Left renal pelvis (tissue), 4 donors: ENCODE results near the gene IL17REL. TPM values are rescaled to one million over a fixed set of nuclear protein-coding genes. Genes with fewer than 3 reads are reported as not detected.

Source experiments
- DNase-seq, 4 donors: peaks; one replicate each; pipeline ENCODE4 v3.0.0-alpha.2; 2013; ENCODE audit warnings: low read depth in 4 of 4, low spot score in 3 of 4
- polyA plus RNA-seq, 4 donors: library from polyadenylated mRNA; unstranded; fragments of 120-200 nt; gene quantifications; one replicate each; pipeline ENCODE4 v1.2.1, GENCODE V29; 2013; ENCODE audit not compliant: insufficient read length in 4 of 4

The IL17REL gene
- polyA plus RNA-seq, 4 donors, result 0.04 to 0.07 (median 0.05) TPM; not detected in 1

DNA sequence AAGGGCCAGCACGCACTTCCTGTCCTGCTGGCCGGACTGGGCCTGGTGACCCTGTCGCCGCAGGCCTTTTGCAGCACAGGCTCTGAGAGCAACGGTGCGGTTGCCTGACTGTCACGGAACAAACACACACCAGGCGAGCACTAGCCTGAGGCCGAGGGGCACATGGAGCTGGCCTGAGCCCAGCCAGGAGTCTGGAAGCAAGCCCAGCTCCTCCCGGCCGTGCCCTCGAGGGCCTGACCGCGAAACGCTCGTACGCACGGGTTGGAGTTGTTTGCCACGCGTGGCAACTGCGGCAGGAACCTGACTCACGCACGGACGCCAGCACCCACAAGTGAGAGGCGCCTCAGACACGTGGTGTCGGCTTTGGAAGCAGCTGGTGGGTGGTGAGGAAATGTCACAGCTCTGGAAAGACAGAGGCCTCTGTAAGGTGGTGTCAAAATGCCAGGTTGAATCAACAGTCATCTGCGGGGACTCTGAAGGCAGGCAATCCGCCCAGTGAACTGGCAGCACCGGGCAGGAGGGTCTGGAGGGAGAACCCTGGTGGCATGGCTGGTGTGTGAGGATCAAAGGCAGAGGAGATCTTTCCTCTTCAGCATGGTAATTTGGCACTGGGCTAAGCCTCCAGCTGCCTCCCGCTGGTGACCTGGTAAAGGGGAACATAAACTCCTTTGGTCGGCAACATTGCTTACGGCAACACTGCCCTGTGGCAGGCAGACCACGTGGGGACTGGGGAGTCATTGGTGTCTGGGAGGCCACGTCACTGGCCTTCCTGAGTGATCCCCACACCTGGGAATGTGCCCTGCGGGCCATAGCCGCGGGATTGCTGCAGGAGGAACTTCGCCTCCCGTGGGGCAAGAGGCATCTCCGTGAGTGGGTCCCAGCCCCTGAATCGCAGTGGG is 15.3 kb upstream of the IL17REL start:
- DNase-seq, result no peak

DNA sequence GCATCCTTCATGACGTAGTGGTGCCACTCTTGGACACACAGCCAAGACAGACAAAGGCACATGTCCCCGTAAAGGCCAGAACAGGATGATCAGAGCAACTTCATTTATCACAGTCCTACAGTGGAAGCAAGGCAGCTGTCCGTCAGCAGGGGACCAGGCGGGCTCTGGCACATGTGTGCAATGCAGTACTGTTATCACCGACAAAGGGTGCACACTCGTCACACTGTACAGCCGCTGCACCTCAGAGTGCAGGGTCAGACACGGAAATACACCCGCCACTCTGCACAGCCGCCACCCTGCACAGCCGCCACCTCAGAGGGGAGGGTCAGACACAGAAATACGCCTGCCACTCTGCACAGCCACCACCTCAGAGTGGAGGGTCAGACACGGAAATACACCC is 13.4 kb upstream of the IL17REL start:
- DNase-seq, result no peak

DNA sequence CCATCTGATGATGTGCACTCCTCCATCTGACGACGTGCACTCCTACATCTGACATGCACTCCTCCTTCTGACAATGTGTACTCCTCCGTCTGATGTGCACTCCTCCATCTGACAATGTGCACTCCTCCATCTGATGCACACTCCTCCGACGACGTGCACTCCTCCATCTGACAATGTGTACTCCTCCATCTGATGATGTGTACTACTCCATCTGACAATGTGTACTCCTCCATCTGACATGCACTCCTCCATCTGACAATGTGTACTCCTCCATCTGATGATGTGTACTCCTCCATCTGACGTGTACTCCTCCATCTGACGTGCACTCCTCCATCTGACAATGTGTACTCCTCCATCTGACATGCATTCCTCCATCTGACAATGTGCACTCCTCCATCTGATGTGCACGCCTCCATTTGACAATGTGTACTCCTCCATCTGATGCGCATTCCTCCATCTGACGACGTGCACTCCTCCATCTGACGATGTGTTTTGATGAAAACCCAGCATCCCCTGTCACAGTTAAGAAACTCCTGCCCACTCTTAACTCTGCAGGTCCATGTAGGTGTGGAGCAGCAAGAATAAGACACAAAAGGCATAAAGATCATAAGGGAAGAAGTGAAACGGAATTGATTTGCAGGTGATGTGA is 9.7 kb upstream of the IL17REL start:
- no peak for DNase-seq

DNA sequence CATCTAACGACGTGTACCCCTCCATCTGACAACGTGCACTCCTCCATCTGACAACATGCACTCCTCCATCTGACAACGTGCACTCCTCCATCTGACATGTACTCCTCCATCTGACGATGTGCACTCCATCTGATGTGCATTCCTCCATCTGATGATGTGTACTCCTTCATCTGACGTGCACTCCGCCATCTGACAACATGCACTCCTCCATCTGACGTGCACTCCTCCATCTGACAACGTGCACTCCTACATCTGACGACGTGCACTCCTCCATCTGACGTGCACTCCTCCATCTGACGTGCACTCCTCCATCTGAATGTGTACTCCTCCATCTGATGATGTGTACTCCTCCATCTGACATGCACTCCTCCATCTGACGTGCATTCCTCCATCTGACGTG is 8.0 kb upstream of the IL17REL start:
- DNase-seq, result no peak

DNA sequence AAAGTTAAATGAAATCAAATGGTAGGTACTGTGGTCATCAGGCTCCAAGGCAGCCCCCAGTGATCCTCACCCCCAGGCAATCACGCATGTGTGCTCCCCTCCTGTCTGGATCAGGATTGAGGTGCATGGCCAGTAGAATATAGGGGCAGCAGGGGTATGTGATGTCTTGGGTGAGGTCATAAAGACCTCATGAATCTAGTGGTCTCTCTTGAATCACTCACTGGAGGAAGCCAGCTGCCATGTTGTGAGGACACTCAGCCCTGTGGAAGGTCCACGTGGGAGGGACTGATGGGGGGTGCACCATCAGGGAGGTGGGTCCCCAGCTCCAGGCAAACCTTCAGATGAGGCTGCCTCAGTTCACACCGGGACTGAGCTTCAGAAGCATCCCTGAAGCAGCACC is 6.8 kb upstream of the IL17REL start:
- no peak for DNase-seq

DNA sequence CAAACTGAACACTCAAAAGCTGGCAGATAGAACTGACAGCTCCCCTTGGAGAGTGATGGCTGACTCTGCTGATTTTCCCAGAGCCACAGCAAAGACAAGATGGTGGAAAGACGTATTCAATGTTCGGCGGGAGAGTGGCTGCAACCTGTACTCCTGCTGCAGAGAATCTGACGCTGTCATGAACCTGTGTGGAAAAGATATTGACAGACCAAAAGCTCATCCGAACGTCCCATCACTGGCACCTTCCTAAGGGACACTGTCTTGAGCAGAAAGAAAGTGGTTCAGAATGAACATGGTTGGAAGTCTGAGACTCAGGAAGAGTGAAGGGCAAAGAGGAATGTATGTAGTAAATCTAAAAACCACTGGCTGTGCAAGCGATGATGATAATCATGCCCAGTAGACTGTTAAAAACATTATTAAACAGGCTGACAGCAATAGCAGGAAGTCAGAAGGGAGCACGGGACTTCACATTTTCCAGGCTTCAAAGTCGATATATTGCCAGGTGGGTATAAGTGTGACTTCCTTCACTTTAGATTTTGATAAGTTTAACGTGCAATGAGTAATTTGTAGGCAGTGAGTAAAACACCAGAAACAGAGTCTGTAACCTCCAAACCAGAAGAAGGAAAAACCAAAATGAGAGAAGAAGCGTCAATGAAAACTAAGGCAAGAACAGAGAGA is 6.2 kb upstream of the IL17REL start:
- no peak for DNase-seq

DNA sequence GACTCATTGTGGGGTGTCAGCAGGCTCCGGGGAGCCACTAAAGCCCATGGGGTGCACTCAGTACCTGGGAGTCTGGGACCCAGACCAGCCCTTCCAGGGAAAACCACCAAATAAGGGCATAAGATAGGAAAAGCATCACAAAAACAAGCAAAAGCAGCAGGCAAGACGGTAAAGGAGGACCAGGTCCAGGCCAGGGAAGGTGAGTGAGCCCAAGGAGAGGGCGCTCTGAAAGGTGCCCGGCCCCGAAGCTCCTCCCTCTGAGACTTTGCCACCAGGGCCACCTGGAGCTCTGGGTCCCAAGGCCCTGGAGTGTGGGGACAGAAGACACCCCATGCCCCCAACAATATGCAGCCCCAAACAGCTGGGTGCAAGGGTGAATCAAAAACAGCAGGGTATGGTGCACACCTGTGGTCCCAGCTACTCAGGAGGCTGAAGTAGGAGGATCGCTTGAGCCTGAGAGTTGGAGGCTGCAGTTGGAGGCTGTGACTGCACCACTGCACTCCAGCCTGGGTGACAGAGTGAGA is 5.2 kb upstream of the IL17REL start:
- no peak for DNase-seq

DNA sequence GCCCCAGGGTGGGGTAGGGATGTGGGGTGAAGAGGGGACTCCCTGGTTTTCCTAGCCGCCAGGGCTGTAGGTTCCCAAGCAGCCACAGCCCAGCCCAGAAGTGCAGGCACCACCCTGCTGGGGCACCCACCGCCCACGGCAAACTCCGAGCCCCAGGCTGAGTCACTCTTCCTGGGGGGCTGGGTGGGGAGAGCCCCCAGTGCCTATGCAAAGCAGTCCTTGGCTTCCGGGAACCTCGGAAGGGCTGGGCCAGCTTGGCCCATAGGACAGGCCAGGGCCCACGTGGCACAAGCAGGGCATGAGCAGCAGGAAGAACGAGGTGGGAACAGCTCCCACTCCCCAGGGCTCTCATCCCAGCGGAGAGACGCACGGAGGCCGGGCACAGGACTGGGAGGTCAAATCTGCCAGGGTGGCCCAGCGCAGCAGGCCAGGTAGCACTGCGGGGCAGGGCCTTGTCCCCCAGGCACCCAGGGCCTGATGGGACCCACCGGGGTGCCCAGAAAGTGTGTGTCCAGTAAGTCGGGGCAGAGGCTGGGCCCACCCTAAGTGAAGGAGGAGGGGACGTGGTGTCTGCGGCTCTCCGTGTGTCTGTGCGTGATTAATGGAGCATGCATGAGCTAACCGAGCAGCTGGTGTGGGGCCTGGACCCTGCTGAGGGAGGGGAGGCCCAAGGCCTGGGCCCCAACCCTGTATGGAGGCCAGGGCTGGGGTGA is 4.6 kb upstream of the IL17REL start:
- no peak for DNase-seq

DNA sequence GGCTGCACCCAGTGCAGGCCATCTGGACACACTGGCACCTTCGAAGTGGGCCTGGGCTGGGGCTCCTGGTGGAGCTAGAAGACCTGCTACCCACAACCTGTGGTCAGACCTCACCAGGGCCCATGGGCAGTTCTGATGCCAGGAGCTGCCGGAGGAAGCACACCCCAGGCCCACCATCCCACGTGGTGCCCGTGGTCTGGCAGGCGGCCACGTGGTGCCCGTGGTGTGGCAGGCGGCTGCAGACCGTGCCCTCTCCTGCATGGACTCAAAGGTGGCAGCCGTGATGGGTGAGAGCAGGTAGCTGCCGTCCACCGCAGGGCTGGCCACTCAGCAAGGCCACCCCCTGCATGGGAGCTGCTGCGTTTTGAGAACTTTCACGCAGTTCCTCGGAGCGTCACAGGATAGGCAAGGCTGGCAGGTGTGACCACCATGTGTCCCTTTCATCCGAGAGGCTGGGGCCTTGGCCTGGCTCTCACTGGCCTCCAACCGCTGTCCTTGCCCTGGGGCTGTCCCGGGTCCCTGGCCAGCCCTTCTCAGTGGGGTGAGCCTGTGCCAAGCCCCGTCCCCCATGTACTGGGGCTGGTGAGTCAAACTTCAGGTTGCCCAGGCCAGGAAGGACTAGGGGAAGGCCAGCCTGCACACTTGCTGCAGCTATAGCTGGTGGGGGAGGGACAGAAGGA is 3.9 kb upstream of the IL17REL start:
- no peak for DNase-seq

DNA sequence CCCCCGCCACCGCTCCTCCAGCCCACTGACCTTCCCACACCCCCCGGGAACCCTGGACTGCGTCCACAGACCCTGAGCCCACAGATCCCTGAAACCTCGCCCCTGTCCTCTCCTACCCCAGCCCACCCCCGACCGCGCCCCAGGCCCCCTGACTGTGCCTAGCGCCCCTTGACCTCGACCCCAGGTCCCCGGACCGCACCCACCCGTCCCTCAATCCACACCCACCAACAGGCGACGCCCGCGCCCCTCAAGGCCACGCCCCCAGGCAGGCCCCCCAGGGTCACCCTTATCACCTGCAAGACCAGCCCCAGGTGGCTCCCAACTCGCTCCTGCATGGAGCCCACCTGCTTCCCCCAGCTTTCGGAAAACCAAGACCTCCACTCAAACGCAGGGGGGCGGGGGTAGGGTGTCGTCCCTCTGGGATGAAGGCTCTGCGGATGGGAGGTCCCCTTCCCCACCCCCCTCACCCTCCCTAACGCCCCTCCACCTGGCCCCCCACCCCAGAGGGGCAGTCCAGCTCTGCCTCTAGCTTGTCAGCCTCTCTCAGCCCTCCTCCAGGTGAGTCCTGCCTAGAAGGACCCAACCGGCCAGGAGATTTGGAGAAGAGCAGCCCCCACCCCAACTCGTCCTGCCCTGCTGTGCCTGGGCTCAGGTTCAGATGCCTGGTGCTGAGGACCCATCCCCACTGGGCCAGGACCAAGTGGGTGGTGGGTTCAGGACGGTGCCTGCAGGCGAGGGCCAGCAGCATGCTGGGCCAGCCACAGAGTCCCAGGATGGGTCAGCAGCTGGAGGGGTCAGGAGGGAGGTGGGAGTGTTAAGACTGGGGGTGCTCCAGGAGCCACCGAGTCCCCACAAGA is 3.1 kb upstream of the IL17REL start:
- no peak for DNase-seq

DNA sequence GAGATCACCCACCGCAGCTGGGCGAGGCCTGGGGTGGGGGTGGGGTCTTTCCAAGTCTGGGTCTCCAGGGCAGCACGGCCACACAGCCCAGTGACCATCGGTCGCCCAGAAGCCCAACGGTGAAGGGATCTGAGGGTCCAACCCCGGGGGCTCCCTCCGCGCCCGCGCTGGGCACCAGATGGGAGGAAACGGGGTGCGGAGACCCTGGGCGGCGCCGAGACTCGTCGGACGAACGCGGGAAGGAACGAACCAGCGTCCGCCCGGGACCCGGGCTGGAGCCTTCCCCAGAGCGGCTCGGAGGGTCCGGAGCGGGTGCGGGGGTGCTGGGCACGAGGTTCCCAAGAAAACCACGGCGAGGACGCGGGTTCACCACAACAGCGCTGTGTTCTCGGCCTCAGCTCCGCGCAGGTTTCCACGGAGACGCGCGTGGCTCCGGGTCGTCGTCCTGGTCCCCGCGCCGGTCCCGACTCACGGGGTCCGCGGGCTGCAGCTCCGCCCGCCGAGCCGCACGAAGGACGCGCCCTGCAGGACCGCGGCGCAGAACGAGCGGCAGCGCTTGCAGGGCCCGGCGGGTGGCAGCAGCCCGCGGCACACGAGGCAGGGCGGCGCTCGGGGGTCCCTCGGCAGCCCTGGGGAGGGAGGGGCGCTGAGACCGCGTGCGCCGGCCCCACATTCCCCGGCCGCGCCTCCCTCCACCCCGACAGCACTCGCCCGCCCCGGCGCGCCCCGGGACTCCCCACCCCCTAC is 2.3 kb upstream of the IL17REL start:
- no peak for DNase-seq

DNA sequence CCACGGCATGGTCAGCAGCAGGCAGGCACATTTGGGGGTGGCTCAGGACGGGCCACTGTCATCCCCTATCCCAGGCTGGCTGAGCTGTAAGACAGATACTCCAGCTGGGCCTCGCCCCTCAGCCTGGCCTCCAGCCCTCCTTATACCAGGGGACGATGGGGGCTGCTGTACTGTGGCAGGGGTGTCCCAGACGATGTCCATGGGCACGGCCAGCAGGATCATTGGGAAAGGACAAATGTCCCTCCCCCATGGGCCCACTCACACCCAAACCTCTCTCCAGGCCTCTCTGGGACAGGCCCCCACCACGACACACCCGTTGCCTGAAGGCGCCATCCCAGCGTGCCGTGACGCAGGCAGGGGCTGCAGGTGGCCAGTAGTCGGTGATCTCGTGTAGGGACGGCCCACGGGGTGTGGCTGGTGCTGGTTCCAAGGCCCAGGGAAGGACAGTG is 1.5 kb upstream of the IL17REL start:
- no peak for DNase-seq

DNA sequence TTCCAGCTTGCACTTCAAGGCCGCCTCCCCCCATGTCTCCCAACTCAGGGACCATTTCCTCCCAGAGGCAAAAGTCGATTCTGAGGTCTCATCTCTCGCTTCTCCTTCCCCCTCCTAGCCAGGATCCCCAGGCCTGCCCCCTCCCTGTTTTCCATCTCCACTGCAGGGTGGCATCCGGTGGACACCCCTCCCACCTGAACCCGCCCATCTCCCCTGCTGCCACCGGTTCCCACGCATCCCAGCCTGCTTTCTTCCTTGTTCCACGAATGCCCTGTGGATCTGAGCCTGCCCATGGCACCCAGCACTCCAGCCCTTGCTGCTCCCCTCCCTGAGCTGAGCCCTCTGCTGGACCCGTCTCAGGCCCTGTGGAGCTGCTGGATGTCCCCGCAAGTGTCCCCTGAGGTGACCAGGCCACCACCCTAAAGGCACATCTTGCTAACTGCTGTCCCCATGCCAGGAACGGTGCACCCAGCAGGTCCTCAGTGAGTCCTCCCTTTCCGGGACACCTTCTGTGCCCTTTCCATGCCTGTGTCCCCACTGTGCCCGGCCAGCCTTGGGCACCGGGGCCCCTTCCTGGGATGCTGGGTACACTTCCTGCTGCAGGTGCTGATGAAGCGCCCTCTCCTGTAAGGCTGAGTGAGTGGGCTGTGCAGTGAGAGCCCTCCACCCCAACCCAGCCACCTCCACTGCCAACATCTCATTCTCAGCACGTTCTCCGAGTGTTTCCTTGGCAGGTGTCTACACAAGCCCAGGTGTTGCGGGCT is 936 bp downstream of the IL17REL start:
- DNase-seq, result no peak

DNA sequence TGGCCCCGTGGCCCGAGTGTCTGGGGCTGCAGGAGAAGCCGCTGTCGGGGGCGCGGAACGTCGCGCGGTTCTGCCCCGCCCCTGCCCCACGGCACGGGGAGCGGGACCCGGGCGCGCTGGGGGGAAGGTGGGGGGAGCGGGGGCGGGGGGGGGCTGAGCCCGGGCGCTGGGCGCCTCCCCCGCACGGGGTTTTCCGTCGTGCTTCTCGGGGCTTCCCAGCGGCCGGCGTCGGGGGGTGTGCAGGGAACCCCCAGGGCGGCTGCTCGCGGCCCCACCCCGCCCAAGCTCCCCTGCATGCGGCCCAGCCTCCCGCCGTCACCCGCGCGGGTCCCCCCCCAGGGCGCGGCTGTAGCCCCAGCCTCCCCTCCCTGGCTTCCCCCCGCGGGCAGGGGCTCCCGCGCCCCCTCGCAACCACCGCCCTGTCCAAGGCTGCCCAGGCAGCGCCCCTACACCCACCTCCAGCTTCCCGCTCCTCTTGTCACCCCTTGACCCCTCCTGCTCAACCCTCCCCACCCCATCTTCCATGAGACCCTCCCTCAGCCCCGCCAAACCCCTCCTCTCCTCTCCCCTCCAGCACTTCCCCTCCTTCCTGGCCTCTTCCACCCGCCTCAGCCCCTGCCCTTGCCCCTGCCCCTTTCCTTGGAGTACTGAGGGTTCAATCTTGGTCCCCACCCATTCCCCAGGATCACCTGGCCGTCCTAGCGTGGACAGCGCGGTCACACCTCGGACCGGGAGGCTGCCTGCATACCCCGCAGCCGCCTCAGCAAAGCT is 1.7 kb downstream of the IL17REL start:
- no peak for DNase-seq

DNA sequence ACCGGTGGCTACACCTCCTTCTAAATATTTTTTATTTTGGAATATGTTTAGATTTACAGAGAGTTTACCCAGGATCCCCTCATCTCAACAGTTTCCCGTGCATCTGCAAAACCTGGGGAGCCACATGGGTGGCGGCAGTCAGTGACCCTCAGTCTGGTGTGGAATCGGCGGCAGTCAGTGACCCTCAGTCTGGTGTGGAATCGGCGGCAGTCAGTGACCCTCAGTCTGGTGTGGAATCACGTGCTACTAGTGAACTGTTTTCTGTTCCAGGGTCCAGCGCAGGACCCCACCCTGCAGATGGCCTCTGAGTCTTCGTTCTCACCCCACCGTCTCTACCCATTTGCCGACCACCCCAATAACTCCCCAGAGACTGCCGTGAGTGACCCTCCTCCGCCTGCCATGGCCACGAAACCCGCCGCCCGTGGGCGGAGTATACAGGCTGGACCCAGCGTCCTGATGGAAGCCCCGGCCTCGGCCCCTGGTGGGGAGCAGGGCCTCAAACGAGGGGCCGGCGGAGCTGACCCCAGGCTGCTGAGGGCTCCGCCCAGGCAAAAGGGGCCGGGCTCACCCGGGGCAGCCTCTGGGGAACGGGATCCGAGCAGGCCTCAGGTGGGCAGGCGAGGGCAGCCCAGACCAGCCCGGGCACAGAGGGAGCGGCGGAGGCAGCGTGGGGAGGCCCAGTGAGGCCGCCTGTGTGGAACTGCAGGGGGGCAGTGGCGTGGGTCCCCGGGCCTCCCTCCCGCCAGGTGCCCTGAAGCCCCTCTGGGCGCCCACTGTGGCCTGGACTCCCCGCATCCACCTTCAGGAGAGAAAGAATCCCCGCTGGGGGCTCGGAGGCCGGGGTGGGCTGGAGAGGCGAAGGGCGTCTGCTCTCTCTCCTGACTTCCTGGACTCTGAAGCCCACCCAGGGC is 2.5 kb downstream of the IL17REL start:
- DNase-seq, result no peak

DNA sequence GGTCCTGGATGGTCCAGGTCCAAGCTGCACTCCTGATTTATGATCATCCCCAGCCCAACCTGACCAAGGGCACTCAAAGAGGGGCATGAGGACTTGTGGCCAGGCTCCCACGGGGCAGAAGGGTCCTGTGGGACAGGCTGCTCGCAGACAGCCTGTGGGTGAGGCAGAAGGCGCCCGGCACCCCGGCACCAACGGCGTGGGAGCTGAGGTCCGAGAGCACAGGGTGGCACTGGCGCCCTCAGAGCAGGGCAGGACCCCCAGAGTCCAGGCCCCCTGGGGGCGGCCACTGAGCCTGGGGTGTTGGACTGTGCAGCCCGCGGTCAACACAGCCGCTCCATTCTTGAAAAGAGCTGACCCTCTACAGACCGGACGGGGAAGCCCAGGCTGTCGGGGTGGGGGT is 3.3 kb downstream of the IL17REL start:
- DNase-seq, result no peak
